Measurements from ENCODE around the gene KIRREL1. TPM values are rescaled to one million over a fixed set of nuclear protein-coding genes. Genes with fewer than 3 reads are reported as not detected.

Gene KIRREL1
- total and polyA plus RNA-seq, 7 donors = 0.92 to 57.0 (median 29.0) TPM

GRCh38 chr1:158016651-158017335, 23.3 kb downstream of the KIRREL1 start:
- Histone ChIP-seq H3K27ac (peak overlapping the region; percentile 67 to 96 (median 88)), H3K27me3 (no peaks in the 10 kb centered on the region), H3K36me3 (no peaks in the 10 kb centered on the region), H3K9me3 (no peaks in the 10 kb centered on the region), H3K4me3 (no peak overlapping the region), H3K4me1 (peaks cover 0 to 100% (median 97%) of the 10 kb centered on the region in 4 donors)
- 78 to 79% methylated on average over 10 of the region's 10 CpGs for WGBS, 2 donors
- intact Hi-C loops (cut with DNase I) = no loop called here
- DNase-seq = no peak
- no peak for TF ChIP-seq EP300 (IDR thresholded peaks at IDR 0.05)
- no peak for TF ChIP-seq CTCF (IDR thresholded peaks at IDR 0.05)
- TF ChIP-seq POLR2AphosphoS5 (IDR thresholded peaks at IDR 0.05) = no peak
- no peak for TF ChIP-seq POLR2A (IDR thresholded peaks at IDR 0.05)

- no peaks in the 10 kb centered on the region for H3K9me3 ChIP-seq
- peak overlapping the region; percentile 67 to 96 (median 88) for H3K27ac ChIP-seq
- no peaks in the 10 kb centered on the region for H3K27me3 ChIP-seq
- no peak for DNase-seq
- peaks cover 0 to 100% (median 97%) of the 10 kb centered on the region in 4 donors for H3K4me1 ChIP-seq
- whole genome bisulfite sequencing, 2 donors = 88 to 92% methylated on average over 4 of the region's 4 CpGs
- TF ChIP-seq CTCF (IDR thresholded peaks at IDR 0.05) (no peak), POLR2A (IDR thresholded peaks at IDR 0.05) (no peak), POLR2AphosphoS5 (IDR thresholded peaks at IDR 0.05) (no peak), EP300 (IDR thresholded peaks at IDR 0.05) (no peak)
- no peaks in the 10 kb centered on the region for H3K36me3 ChIP-seq
- H3K4me3 ChIP-seq = no peak overlapping the region
- intact Hi-C loops (cut with DNase I) = no loop called here
These were observed 24.6 kb downstream of the KIRREL1 start for GRCh38 chr1:158017800-158018595.

GRCh38 chr1:158019171-158019868, 25.9 kb downstream of the KIRREL1 start:
- Histone ChIP-seq H3K4me3 (no peak overlapping the region), H3K4me1 (peaks cover 0 to 96% (median 92%) of the 10 kb centered on the region in 4 donors), H3K27me3 (no peaks in the 10 kb centered on the region), H3K36me3 (no peaks in the 10 kb centered on the region), H3K9me3 (no peaks in the 10 kb centered on the region), H3K27ac (peak overlapping the region; percentile 67 to 96 (median 88))
- intact Hi-C loops (cut with DNase I) = no loop called here
- DNase-seq = peak; percentile 86
- no peak for TF ChIP-seq POLR2A (IDR thresholded peaks at IDR 0.05)
- TF ChIP-seq POLR2AphosphoS5 (IDR thresholded peaks at IDR 0.05) = peak in 3 of 4 donors; percentile 19 to 73 (median 52)
- WGBS, 2 donors = 60 to 77% methylated on average over 4 of the region's 4 CpGs

GRCh38 chr1:158020259-158020885, 26.9 kb downstream of the KIRREL1 start:
- no peaks in the 10 kb centered on the region for H3K27me3 ChIP-seq
- no peaks in the 10 kb centered on the region for H3K36me3 ChIP-seq
- 41 to 66% methylated on average over 4 of the region's 4 CpGs for WGBS, 2 donors
- intact Hi-C loops (cut with DNase I) = no loop called here
- no peaks in the 10 kb centered on the region for H3K9me3 ChIP-seq
- TF ChIP-seq POLR2AphosphoS5 (IDR thresholded peaks at IDR 0.05) (no peak), EP300 (IDR thresholded peaks at IDR 0.05) (no peak), POLR2A (IDR thresholded peaks at IDR 0.05) (no peak), CTCF (IDR thresholded peaks at IDR 0.05) (no peak)
- H3K4me1 ChIP-seq = peaks cover 0 to 96% (median 91%) of the 10 kb centered on the region in 4 donors
- no peak overlapping the region for H3K4me3 ChIP-seq
- H3K27ac ChIP-seq = peak overlapping the region; percentile 67 to 96 (median 88)
- no peak for DNase-seq
